ACHN (cell line): ENCODE data around the gene OLIG1.

Experiments
- DNase-seq: peaks from one replicate; pipeline ENCODE4 v3.0.0-alpha.2; 2015
- in situ Hi-C: cut with HindIII; loops from 2 replicates; pipeline ENCODE4 v1.10.0; 2017; ENCODE audit warnings: low sequenced_read_pairs, low pct_ligation_motif_present, low pct_unique_long_range_greater_than_20kb

The OLIG1 gene

GRCh38 chr21:33078907-33079582 lies 9.1 kb downstream of the OLIG1 start:
- in situ Hi-C loops: no loop called here
- peak; percentile 92 for DNase-seq

- no peak for DNase-seq
- in situ Hi-C loops: no loop called here
These were observed 10.4 kb downstream of the OLIG1 start for GRCh38 chr21:33080376-33080775.

GRCh38 chr21:33080776-33081175 lies 10.8 kb downstream of the OLIG1 start:
- DNase-seq: no peak
- in situ Hi-C loops: no loop called here

GRCh38 chr21:33088384-33088783 lies 18.4 kb downstream of the OLIG1 start:
- in situ Hi-C loops: no loop called here

GRCh38 chr21:33089395-33090119 lies 19.6 kb downstream of the OLIG1 start:
- in situ Hi-C loops: no loop called here
- no peak for DNase-seq

More at GRCh38 chr21:33088384-33088783, 18.4 kb downstream of the OLIG1 start:
- DNase-seq: no peak

- in situ Hi-C loops: no loop called here
- DNase-seq: no peak
These were observed 26.5 kb downstream of the OLIG1 start for GRCh38 chr21:33096426-33096825.

GRCh38 chr21:33099131-33099530 lies 29.2 kb downstream of the OLIG1 start:
- DNase-seq: no peak
- in situ Hi-C loops: no loop called here

GRCh38 chr21:33101300-33101911 lies 31.5 kb downstream of the OLIG1 start:
- DNase-seq: no peak
- in situ Hi-C loops: no loop called here

- in situ Hi-C loops: no loop called here
- DNase-seq: no peak
These were observed 35.1 kb downstream of the OLIG1 start for GRCh38 chr21:33105088-33105487.

- no peak for DNase-seq
- in situ Hi-C loops: no loop called here
These were observed 38.3 kb downstream of the OLIG1 start for GRCh38 chr21:33108228-33108627.

- DNase-seq: no peak
- in situ Hi-C loops: no loop called here
These were observed 39.8 kb downstream of the OLIG1 start for GRCh38 chr21:33109574-33110339.

GRCh38 chr21:33110340-33110715 lies 40.4 kb downstream of the OLIG1 start:
- in situ Hi-C loops: no loop called here
- no peak for DNase-seq

- DNase-seq: no peak
- in situ Hi-C loops: no loop called here
These were observed 41.6 kb downstream of the OLIG1 start for GRCh38 chr21:33111577-33111976.

- DNase-seq: no peak
- in situ Hi-C loops: no loop called here
These were observed 42.2 kb downstream of the OLIG1 start for GRCh38 chr21:33112151-33112550.

GRCh38 chr21:33112681-33113080 lies 42.7 kb downstream of the OLIG1 start:
- in situ Hi-C loops: no loop called here
- no peak for DNase-seq

- in situ Hi-C loops: no loop called here
- no peak for DNase-seq
These were observed 43.2 kb downstream of the OLIG1 start for GRCh38 chr21:33113131-33113530.

- DNase-seq: no peak
- in situ Hi-C loops: no loop called here
These were observed 44.3 kb downstream of the OLIG1 start for GRCh38 chr21:33114276-33114675.

GRCh38 chr21:33115631-33116510 lies 45.9 kb downstream of the OLIG1 start:
- DNase-seq: no peak
- in situ Hi-C loops: no loop called here
